HG03196 (cell line): ENCODE results near the gene PGM2.

ENCODE experiments used
- ATAC-seq: cut with Tn5 transposase; IDR thresholded peaks from one replicate; pipeline ENCODE4 v1.9.1; 2021; ENCODE audit not compliant: unreplicated experiment

PGM2 gene

DNA sequence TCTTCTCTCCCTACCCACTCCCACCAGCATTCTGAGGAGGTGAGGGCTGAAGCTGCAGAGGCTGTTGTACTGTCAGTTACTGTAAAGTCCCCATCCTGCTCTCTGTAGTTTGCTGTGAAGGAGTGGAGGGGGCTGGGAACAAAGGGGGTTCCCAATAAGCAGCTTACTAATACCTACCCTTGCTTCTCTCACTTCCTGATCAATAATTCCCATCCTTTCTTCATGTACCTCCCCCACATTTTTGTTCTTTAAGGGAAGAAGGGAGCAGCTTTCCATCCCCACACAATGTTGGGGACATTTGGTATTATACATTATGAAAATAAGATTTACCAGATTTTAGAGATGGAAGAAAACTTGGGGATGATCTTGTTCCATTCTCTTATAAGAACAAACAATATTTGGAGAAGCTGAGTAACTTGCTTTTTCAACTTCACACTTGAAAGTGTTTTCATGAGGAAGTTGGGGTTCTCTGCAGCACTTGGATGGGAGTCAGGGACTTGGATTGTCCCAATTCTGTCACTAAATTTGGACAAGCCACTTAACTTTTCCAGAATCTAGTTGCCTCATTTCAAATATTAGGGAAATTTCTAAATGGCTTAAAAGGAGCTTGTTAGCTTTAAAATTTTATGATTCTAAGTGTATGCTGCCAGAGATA is 69.8 kb downstream of the PGM2 start:
- no peak for ATAC-seq

DNA sequence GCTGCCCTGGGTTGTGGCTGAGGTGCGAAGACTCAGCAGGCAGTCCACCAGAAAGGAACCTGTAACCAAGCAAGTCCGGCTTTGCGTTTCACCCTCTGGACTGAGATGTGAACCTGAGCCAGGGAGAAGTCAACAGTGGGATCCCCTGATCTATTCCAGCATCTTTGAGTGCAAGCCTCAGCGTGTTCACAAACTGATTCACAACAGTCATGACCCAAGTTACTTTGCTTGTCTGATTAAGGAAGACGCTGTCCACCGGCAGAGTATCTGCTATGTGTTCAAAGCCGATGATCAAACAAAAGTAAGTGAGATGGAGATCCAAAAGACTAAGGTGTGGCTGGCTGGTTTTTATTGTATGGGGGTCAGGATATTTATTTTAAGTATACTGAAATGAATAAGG is 75.7 kb downstream of the PGM2 start:
- no peak for ATAC-seq

DNA sequence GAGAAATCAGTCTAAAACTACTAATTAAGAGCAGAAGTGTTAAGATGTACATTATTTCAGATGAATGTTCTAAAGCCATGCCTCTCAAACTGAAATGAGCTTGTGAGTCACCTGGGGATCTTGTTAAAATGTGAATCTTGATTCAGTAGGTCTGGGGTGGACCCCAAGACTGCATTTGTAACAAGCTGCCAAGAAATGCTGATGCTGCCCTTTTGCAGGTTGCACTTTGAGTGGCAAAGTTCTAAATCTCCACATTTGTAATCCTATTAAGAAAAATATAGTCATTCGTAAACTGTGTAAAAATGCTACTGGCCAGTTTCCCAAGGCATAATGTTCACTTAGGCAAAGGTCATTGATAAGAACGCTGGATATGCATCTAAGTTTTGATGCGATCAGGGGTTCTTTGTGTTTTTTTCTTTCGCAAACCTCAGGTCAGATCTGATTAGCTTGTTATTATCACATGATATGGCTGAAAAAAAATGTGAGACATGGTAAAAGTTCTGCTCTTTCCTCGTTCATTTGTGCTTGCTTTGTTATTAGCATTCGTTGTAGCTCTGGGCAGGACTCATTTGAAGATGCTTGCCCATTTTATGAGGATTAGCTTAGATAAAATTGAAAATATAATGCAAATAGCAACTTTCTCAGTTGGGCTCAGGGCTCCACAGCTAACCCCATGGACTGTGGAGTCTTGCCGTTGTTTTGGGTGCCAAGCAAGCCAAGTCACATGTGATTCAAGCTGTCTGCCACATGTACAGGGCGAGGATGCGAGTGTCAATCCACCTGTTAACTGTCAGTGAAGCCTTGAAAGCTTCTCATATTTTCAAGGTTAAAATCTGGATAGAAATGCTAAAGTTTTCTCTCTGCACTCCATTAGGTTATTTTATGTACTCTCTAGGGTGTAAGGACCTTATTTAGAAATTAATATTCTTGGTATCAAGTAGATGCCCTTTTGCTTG is 76.5 kb downstream of the PGM2 start:
- ATAC-seq = no peak

DNA sequence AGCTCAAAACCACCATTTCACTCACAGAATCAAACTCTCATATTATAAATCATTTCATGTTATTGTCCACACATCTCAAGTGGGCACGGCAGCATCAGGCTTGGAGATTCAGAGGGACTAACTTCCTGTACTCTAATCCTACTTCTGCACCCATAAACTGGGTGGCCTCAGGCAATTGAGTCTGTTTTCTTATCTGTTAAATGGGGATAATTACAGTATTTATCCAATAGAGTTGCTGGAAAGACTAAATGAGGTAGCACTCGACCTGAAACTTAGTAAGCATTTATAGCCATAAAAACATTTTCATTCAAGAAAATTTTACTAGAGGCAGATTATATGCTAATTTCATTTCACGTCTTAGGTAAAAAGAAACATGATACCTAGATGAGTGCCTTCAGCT is 77.4 kb downstream of the PGM2 start:
- no peak for ATAC-seq

DNA sequence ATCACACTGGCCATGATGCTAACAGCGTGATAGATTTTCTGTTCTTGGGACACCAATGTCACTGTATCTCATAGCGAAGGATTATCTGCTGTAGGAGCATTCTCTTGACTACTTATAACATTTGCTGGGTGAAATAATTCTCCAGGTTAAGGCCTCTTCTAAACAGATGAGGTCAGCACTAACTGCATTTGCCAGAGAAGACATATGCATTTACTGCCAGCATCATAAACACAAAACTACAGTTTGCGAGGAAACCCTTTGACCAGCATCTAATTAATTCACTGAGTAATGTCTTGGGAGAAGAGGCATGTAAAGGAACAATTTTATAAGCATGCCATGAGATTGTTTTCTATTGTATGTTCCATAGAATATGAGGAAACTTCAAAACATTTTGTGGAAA is 78.3 kb downstream of the PGM2 start:
- ATAC-seq = no peak

DNA sequence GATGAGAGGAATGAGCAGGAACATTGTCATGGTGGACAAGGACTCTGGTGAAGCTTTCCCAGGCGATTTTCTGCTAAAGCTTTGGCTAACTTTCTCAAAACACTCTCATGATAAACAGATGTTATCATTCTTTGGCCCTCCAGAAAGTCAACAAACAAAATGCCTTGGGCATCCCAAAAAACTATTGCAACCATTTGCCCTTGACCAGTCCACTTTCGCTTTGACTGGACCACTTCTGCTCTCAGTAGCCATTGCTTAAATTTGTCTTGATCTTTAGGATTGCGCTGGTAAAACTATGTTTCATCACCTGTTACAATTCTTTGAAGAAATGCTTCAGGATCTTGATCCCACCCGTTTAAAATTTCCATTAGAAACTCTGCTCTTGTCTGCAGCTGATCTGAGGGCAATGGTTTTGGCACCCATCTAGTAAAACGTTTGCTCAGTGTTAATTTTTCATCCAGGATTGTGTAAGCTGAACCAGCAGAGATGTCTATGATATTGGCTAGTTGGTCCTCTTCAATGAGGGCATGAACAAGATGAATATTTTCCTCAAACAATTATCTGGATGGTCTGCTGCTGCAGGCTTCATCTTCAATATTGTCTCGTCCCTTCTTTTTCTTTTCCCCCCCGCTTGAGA is 79.2 kb downstream of the PGM2 start:
- ATAC-seq = no peak

DNA sequence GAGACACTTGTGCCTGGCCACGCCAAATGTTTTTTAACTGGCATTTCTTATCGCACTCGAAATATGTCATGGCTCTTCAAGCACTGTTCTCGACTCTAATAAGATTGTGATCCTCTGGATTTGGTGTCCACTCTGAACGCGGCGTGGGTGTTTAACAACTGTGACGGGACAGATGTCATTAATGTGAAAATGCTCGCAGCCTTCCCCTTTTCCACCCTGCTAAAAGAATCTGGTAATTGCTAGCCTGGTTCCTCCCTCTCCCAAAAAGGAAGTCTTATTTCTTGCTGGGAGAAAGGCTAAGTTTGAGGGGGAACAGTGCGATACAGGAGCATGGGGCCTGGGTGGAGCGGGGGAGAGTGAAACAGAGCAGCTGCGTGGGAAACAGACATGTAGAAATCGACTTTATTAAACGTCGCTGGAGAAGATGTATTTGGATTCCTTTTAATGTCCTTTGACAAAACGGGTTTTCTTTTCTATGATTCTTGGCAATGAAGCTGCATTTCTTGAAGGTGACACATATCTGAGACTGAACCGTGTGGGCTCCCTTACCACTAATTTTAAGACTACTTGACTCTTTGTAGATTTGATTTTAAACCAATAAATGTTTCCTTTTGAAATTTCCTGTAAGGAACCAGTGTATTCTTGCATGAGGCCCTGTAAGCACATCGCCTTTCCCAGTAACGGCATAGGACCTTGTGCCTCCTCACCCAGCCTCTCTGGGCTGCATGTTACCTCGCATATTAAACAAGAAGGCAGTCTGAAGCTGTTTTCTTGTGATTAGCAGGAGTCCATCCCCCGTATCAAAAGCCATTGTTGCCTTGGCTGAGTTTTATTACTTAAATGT is 82.2 kb downstream of the PGM2 start:
- ATAC-seq = no peak

DNA sequence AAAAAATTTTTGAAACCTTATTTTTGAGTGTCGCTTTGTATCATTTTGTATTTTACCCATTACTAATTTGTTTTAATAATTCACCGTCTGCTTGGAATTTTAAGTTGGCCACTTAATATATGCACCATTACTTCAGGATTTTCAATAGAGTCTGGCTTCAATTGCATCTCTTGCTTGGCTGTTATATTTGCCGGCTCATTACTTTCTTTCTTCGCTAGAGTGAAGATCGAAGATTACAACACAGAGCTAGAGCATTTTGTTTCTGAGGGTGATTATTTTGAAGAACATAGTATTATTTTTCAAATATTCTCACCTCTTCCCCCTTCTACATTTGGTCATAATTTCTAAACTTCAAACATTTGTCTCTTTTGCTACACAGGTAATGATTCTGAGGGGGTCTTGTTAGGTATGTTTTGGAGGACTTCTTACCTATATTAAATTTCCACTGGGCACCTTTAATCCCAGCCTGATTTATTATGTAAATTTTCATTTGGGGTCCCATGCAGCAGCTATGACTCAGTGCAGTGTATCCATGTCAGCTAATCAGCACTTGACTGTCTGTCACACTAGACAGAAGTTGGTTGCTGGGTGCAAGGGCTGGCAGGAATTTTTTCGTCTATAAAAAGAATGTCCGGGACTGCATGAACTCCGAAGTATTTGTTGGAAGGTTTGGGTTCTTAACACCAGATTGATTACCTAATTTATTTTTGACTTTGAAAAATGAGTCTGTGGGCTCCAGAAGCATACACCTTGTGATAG is 83.0 kb downstream of the PGM2 start:
- ATAC-seq = no peak

DNA sequence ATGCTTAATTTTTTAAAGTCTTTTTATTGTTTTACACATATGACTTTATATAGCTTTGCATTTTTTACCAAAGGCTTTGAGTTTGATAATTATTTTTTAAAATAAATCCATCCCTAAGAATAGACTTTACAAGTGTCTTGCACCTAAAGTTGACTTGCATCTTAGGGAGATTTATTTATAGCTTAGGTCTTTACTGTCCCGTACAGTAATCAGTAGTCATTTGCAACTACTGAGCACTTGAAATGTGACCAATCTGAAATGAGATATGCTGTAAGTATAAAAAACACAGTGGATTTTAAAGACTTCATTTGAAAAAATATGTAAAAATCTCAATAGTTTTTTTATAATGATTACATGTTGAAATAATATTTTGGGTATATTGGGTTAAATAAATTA is 83.6 kb downstream of the PGM2 start:
- no peak for ATAC-seq
